ENCODE results near the gene LENG8. TPM values are rescaled to one million over a fixed set of nuclear protein-coding genes. Genes with fewer than 3 reads are reported as not detected.
A peak's percentile ranks its signal among the peaks of the same experiment; 100 is the strongest.

Gene LENG8
- total RNA-seq, 1 donor from 2014 or later = 36.6 TPM

GRCh38 chr19:54457773-54458647, 9.0 kb downstream of the LENG8 start:
- H3K9me3 Mint-ChIP-seq = no peaks in the 10 kb centered on the region
- no peaks in the 10 kb centered on the region for H3K9me3 ChIP-seq (ENCODE audit: low read depth)
- no peak overlapping the region for H3K4me3 Mint-ChIP-seq
- H3K27ac Mint-ChIP-seq = no peak overlapping the region
- no peak overlapping the region for H3K27ac ChIP-seq
- H4K20me1 ChIP-seq (ENCODE audit: low read depth) = peaks cover 77% of the 10 kb centered on the region
- no peak overlapping the region for H3K9ac ChIP-seq
- H3K79me2 ChIP-seq (ENCODE audit: low read depth) = peaks cover 7% of the 10 kb centered on the region
- no peak for DNase-seq (ENCODE audit: low spot score)
- no peaks in the 10 kb centered on the region for H3K4me1 ChIP-seq
- H3K4me3 ChIP-seq = no peak overlapping the region
- H3K4me2 ChIP-seq = no peak overlapping the region
- H3K4me1 Mint-ChIP-seq = peaks cover 2% of the 10 kb centered on the region
- TF ChIP-seq CTCF (IDR thresholded peaks at IDR 0.05) (no peak), EZH2 (IDR thresholded peaks at IDR 0.05) (no peak), EZH2phosphoT487 (IDR thresholded peaks at IDR 0.05) (no peak)
- H3F3A ChIP-seq (ENCODE audit: low read depth) = peaks cover 20% of the 10 kb centered on the region
- peaks cover 22% of the 10 kb centered on the region for H3K36me3 Mint-ChIP-seq
- no peaks in the 10 kb centered on the region for H3K36me3 ChIP-seq
- H3K27me3 Mint-ChIP-seq (ENCODE audit: insufficient read depth, low read depth) = peaks cover 10% of the 10 kb centered on the region
- H2AFZ ChIP-seq (replicated peaks) = no peak overlapping the region
- H3K27me3 ChIP-seq = no peaks in the 10 kb centered on the region

- H3K4me3 ChIP-seq = no peak overlapping the region
- no peak overlapping the region for H3K4me2 ChIP-seq
- no peaks in the 10 kb centered on the region for H3K27me3 ChIP-seq
- peaks cover 1% of the 10 kb centered on the region for H3K79me2 ChIP-seq (ENCODE audit: low read depth)
- no peak overlapping the region for H2AFZ ChIP-seq (replicated peaks)
- no peaks in the 10 kb centered on the region for H3K9me3 Mint-ChIP-seq
- H3K36me3 Mint-ChIP-seq = peaks cover 19% of the 10 kb centered on the region
- no peak overlapping the region for H3K27ac Mint-ChIP-seq
- peaks cover 12% of the 10 kb centered on the region for H3K27me3 Mint-ChIP-seq (ENCODE audit: insufficient read depth, low read depth)
- H3K9ac ChIP-seq = no peak overlapping the region
- H3K4me1 ChIP-seq = no peaks in the 10 kb centered on the region
- peaks cover 28% of the 10 kb centered on the region for H3F3A ChIP-seq (ENCODE audit: low read depth)
- no peak for DNase-seq (ENCODE audit: low spot score)
- H3K36me3 ChIP-seq = no peaks in the 10 kb centered on the region
- H3K4me1 Mint-ChIP-seq = peaks cover 4% of the 10 kb centered on the region
- no peak overlapping the region for H3K27ac ChIP-seq
- H4K20me1 ChIP-seq (ENCODE audit: low read depth) = peaks cover 70% of the 10 kb centered on the region
- peak overlapping the region; percentile 72 for H3K4me3 Mint-ChIP-seq
- TF ChIP-seq EZH2 (IDR thresholded peaks at IDR 0.05) (no peak), CTCF (IDR thresholded peaks at IDR 0.05) (no peak)
- H3K9me3 ChIP-seq (ENCODE audit: low read depth) = no peaks in the 10 kb centered on the region
These were observed 9.8 kb downstream of the LENG8 start for GRCh38 chr19:54458648-54459281.

- DNase-seq (ENCODE audit: low spot score) = no peak
- no peak overlapping the region for H3K9ac ChIP-seq
- H3K4me1 Mint-ChIP-seq = peaks cover 11% of the 10 kb centered on the region
- H3K36me3 Mint-ChIP-seq = peaks cover 19% of the 10 kb centered on the region
- H3K27ac Mint-ChIP-seq = no peak overlapping the region
- H3K4me3 ChIP-seq = no peak overlapping the region
- H3K36me3 ChIP-seq = no peaks in the 10 kb centered on the region
- H3K27me3 Mint-ChIP-seq (ENCODE audit: insufficient read depth, low read depth) = peaks cover 18% of the 10 kb centered on the region
- H3K27ac ChIP-seq = no peak overlapping the region
- no peak overlapping the region for H2AFZ ChIP-seq (replicated peaks)
- no peak for TF ChIP-seq EZH2phosphoT487 (IDR thresholded peaks at IDR 0.05)
- TF ChIP-seq EZH2 (IDR thresholded peaks at IDR 0.05) = no peak
- TF ChIP-seq CTCF (IDR thresholded peaks at IDR 0.05) = no peak
- H3K9me3 Mint-ChIP-seq = no peaks in the 10 kb centered on the region
- no peaks in the 10 kb centered on the region for H3K27me3 ChIP-seq
- peak overlapping the region; percentile 72 for H3K4me3 Mint-ChIP-seq
- peaks cover 36% of the 10 kb centered on the region for H3F3A ChIP-seq (ENCODE audit: low read depth)
- H3K4me1 ChIP-seq = no peaks in the 10 kb centered on the region
- no peak overlapping the region for H3K4me2 ChIP-seq
- H3K9me3 ChIP-seq (ENCODE audit: low read depth) = no peaks in the 10 kb centered on the region
- no peaks in the 10 kb centered on the region for H3K79me2 ChIP-seq (ENCODE audit: low read depth)
- H4K20me1 ChIP-seq (ENCODE audit: low read depth) = peaks cover 63% of the 10 kb centered on the region
These were observed 10.6 kb downstream of the LENG8 start for GRCh38 chr19:54459282-54460229.
